Measurements from ENCODE around the gene CCDC157. TPM values are rescaled to one million over a fixed set of nuclear protein-coding genes. Genes with fewer than 3 reads are reported as not detected.

Gene CCDC157
- total RNA-seq, 1 donor from 2014 or later: 0.53 TPM

DNA sequence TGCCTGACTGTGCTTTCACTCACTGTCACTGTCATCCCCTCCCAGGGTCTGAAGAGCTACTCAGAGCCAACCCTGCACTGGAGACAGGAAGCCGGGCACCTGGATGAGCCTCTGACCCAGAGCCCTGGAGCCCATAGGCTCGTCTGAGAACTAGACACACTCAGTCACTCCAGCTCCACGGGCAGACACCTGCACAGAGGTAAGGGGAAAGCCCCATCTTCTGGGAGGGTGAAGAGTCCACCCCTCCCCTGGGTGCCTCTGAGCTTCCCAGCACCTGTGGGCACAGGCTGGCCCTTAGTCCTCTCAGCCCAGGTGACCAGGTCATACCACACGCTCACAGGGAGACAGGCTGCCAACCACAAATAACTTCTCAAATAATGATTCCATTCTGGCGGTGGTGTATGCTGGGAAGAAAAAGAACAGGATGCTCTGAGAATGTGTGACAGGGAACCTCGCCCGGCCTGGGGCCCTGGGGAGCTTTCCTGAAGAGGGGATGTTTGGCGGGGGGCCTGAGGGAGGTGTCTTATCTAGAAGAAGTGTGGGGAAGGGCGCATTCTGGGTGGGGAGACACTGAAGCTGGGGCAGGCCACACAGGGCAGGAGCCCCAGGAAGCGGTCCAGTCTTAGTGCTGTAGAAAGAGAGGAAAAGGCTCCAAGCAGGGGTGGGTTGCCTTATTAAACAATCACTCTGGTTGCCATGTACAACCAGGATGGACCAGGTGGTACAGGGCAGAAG, 5.3 kb downstream of the CCDC157 start:
- FAIRE-seq: no peak
- H3K27me3 ChIP-seq (ENCODE audit: control insufficient read depth, insufficient read depth, low read length): no peaks in the 10 kb centered on the region
- TF ChIP-seq, protein P1, sequence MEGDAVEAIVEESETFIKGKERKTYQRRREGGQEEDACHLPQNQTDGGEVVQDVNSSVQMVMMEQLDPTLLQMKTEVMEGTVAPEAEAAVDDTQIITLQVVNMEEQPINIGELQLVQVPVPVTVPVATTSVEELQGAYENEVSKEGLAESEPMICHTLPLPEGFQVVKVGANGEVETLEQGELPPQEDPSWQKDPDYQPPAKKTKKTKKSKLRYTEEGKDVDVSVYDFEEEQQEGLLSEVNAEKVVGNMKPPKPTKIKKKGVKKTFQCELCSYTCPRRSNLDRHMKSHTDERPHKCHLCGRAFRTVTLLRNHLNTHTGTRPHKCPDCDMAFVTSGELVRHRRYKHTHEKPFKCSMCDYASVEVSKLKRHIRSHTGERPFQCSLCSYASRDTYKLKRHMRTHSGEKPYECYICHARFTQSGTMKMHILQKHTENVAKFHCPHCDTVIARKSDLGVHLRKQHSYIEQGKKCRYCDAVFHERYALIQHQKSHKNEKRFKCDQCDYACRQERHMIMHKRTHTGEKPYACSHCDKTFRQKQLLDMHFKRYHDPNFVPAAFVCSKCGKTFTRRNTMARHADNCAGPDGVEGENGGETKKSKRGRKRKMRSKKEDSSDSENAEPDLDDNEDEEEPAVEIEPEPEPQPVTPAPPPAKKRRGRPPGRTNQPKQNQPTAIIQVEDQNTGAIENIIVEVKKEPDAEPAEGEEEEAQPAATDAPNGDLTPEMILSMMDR (IDR thresholded peaks at IDR 0.05; ENCODE audit: insufficient read depth, low read length, severe bottlenecking): no peak
- DNase-seq (ENCODE audit: low read depth): no peak
- no peaks in the 10 kb centered on the region for H3K36me3 ChIP-seq (ENCODE audit: control insufficient read depth, insufficient read depth, low read length)
- H3K4me3 ChIP-seq (ENCODE audit: low read depth, low read length): no peak overlapping the region

GRCh38 chr22:30362651-30363281, 6.0 kb downstream of the CCDC157 start:
- DNase-seq (ENCODE audit: low read depth): no peak
- TF ChIP-seq, protein P1 (IDR thresholded peaks at IDR 0.05; ENCODE audit: insufficient read depth, low read length, severe bottlenecking): no peak
- FAIRE-seq: no peak
- Histone ChIP-seq H3K4me3 (ENCODE audit: low read depth, low read length) (no peak overlapping the region), H3K27me3 (ENCODE audit: control insufficient read depth, insufficient read depth, low read length) (no peaks in the 10 kb centered on the region), H3K36me3 (ENCODE audit: control insufficient read depth, insufficient read depth, low read length) (no peaks in the 10 kb centered on the region)

- H3K27me3 ChIP-seq (ENCODE audit: control insufficient read depth, insufficient read depth, low read length): no peaks in the 10 kb centered on the region
- DNase-seq (ENCODE audit: low read depth) (no peak), FAIRE-seq (no peak)
- no peak overlapping the region for H3K4me3 ChIP-seq (ENCODE audit: low read depth, low read length)
- H3K36me3 ChIP-seq (ENCODE audit: control insufficient read depth, insufficient read depth, low read length): no peaks in the 10 kb centered on the region
- TF ChIP-seq, protein P1 (IDR thresholded peaks at IDR 0.05; ENCODE audit: insufficient read depth, low read length, severe bottlenecking): no peak
These were observed 9.1 kb downstream of the CCDC157 start for GRCh38 chr22:30365891-30366290.

DNA sequence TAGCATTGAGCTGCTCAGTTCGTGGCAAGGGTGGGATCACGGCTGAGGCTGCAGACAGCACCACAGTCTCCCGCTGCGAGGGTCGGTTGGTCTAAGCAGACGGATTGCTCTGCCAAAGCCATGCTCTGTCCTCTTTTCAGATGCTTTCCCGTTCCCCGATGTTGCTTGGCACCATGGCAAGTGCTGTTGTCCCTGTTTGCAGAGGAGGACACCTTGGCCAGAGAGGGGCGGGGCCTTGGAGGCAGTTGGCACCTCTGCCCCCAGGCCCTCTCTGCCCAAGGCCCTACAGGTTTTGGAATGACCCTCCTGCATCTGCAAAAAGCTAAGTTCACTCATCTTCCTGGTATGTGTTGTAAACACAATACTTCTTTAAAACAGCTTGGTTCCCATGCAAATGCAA, 11.6 kb downstream of the CCDC157 start:
- DNase-seq (ENCODE audit: low read depth): no peak
- Histone ChIP-seq H3K27me3 (ENCODE audit: control insufficient read depth, insufficient read depth, low read length) (no peaks in the 10 kb centered on the region), H3K36me3 (ENCODE audit: control insufficient read depth, insufficient read depth, low read length) (no peaks in the 10 kb centered on the region), H3K4me3 (ENCODE audit: low read depth, low read length) (no peak overlapping the region)
- no peak for FAIRE-seq
- TF ChIP-seq, protein P1 (IDR thresholded peaks at IDR 0.05; ENCODE audit: insufficient read depth, low read length, severe bottlenecking): no peak

- TF ChIP-seq, protein P1 (IDR thresholded peaks at IDR 0.05; ENCODE audit: insufficient read depth, low read length, severe bottlenecking): no peak
- Histone ChIP-seq H3K36me3 (ENCODE audit: control insufficient read depth, insufficient read depth, low read length) (no peaks in the 10 kb centered on the region), H3K27me3 (ENCODE audit: control insufficient read depth, insufficient read depth, low read length) (no peaks in the 10 kb centered on the region), H3K4me3 (ENCODE audit: low read depth, low read length) (no peak overlapping the region)
- DNase-seq (ENCODE audit: low read depth) (no peak), FAIRE-seq (no peak)
These were observed 13.9 kb downstream of the CCDC157 start for GRCh38 chr22:30370641-30371230.
